Vagina (tissue), 2 donors: ENCODE results near the gene PPDPF.
"Not testable (repeated sequence)": the region's sequence is repeated elsewhere in the genome, so short reads cannot be mapped to it uniquely, and the experiment has no call there.

ENCODE experiments used
- CTCF ChIP-seq, 3 experiments: fragments of 450-650 bp in 2 of 3; fragments of 200-600 bp in 1 of 3; sonication (generic) in 1 of 3; IDR thresholded peaks; one replicate each; pipeline ENCODE4 v1.5.1; 2017 to 2019; ENCODE audit warnings: antibody characterized with exemption in 3 of 3, mild to moderate bottlenecking in 2 of 3, moderate library complexity in 2 of 3
- POLR2A ChIP-seq, 2 donors: fragments of 450-650 bp; IDR thresholded peaks; one replicate each; pipeline ENCODE4 v1.6.1; 2017; ENCODE audit warnings: antibody characterized with exemption in 2 of 2, mild to moderate bottlenecking in 2 of 2, moderate library complexity in 2 of 2

GRCh38 chr20:63479695-63480419, 40.7 kb upstream of the PPDPF start:
- not testable (repeated sequence) for TF ChIP-seq CTCF, POLR2A (IDR thresholded peaks at IDR 0.05)
